IPS-18a (cell line): ENCODE measurements around the gene GDPD4.

Experiments
- H3K27ac ChIP-seq: one replicate; pipeline ENCODE4 v1.5.1; 2013; ENCODE audit warnings: low read length
- H3K27me3 ChIP-seq: one replicate; pipeline ENCODE4 v1.6.1; 2013; ENCODE audit warnings: mild to moderate bottlenecking, low read length; ENCODE audit not compliant: control insufficient read depth, insufficient read depth
- H3K36me3 ChIP-seq: one replicate; pipeline ENCODE4 v1.6.1; 2013; ENCODE audit warnings: low read depth, low read length; ENCODE audit not compliant: control insufficient read depth
- H3K4me1 ChIP-seq: one replicate; pipeline ENCODE4 v1.6.1; 2013; ENCODE audit warnings: low read depth, low read length; ENCODE audit not compliant: control insufficient read depth
- H3K4me3 ChIP-seq: one replicate; pipeline ENCODE4 v1.5.1; 2013; ENCODE audit warnings: low read length
- H3K9ac ChIP-seq: one replicate; pipeline ENCODE4 v1.6.1; 2013; ENCODE audit warnings: mild to moderate bottlenecking, low read length, moderate library complexity
- H3K9me3 ChIP-seq: one replicate; pipeline ENCODE4 v1.6.1; 2013; ENCODE audit warnings: low read depth, low read length; ENCODE audit not compliant: control insufficient read depth

The GDPD4 gene

DNA sequence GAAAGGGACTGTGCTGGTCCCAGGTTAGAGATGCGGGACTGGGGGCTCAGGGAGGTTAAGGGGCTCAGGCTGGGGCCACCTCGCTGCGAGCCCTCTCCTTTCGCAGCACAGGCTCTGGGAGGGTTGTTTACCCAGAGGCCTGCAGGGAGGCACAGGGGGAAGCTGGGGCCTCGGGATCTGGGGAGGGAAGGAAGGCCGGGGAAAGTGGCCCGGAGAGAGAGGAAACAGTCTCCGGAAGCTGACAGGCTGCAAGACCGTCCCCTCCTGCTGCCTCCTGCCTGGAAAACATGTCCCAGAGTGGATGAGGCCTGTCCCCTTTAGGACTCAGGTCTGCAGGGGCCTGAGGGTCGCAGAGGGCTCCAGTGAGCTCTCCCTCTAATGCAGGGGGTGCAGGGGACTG lies 128.0 kb downstream of the GDPD4 start:
- no peak overlapping the region for H3K9ac ChIP-seq
- H3K9me3 ChIP-seq, result no peaks in the 10 kb centered on the region
- no peak overlapping the region for H3K27ac ChIP-seq
- H3K36me3 ChIP-seq, result no peaks in the 10 kb centered on the region
- H3K4me1 ChIP-seq, result peaks cover 38% of the 10 kb centered on the region
- no peak overlapping the region for H3K4me3 ChIP-seq
- H3K27me3 ChIP-seq, result no peaks in the 10 kb centered on the region

DNA sequence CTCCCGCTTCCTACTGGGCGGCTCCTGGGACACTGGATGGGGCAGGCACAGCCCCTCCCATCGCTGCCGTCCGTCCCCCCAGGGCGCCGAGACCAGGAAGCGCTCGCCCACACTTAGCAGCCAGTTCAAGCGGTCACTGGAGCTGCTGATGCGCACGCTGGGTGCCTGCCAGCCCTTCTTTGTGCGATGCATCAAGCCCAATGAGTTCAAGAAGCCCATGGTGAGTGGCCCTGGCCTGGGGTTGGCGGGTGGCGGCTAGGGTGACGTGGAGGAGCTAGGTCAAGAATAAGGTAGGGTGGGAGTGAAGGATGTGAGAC lies 128.9 kb downstream of the GDPD4 start:
- no peak overlapping the region for H3K9ac ChIP-seq
- H3K36me3 ChIP-seq, result no peaks in the 10 kb centered on the region
- peaks cover 38% of the 10 kb centered on the region for H3K4me1 ChIP-seq
- no peaks in the 10 kb centered on the region for H3K27me3 ChIP-seq
- no peak overlapping the region for H3K27ac ChIP-seq
- H3K9me3 ChIP-seq, result no peaks in the 10 kb centered on the region
- no peak overlapping the region for H3K4me3 ChIP-seq

DNA sequence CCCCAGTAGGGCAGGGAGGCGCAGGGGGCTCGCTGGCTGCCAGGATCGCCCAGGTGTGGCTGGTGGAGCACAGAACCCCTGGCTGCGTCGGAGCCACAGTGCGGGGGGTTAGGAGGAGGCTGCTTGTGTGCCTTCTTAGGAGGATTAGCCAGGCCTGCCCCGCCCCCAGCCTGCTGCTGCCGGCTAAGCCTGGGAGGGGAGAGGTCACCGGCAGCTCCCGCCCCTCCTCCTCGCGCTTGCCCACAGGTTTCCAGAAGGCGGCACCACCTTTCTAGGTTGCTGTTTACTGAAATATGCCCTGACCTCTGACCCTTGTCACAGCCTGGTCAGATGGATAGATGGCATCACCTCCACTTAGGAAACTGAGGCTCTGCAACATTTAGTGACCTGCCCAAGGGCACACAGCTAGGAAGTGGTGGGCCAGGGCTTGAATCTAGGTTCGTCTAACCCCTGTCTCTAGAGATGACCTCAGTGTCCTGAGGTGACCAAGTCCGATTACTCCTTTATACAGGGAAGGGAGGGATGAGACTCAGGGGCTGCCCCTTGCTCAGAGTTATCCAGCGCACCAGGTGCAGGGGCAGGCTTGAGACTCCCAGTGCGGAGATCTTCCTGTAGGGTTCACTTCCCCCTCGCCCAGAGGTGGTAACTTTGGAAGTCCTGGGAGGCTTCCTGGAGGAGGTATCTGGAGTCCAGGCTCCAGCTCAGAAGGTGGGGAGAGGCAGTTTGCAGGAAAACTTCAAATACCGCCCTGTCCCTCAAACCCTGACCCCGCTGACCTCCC lies 129.4 kb downstream of the GDPD4 start:
- no peaks in the 10 kb centered on the region for H3K27me3 ChIP-seq
- H3K4me3 ChIP-seq, result no peak overlapping the region
- no peak overlapping the region for H3K9ac ChIP-seq
- H3K9me3 ChIP-seq, result no peaks in the 10 kb centered on the region
- H3K36me3 ChIP-seq, result no peaks in the 10 kb centered on the region
- peaks cover 38% of the 10 kb centered on the region for H3K4me1 ChIP-seq
- H3K27ac ChIP-seq, result no peak overlapping the region

GRCh38 chr11:77171254-77171653 lies 130.2 kb downstream of the GDPD4 start:
- H3K9ac ChIP-seq, result no peak overlapping the region
- no peaks in the 10 kb centered on the region for H3K9me3 ChIP-seq
- H3K4me3 ChIP-seq, result no peak overlapping the region
- H3K27ac ChIP-seq, result no peak overlapping the region
- H3K4me1 ChIP-seq, result peaks cover 33% of the 10 kb centered on the region
- H3K36me3 ChIP-seq, result no peaks in the 10 kb centered on the region
- no peaks in the 10 kb centered on the region for H3K27me3 ChIP-seq

- no peaks in the 10 kb centered on the region for H3K9me3 ChIP-seq
- H3K4me1 ChIP-seq, result peaks cover 23% of the 10 kb centered on the region
- no peaks in the 10 kb centered on the region for H3K27me3 ChIP-seq
- H3K36me3 ChIP-seq, result no peaks in the 10 kb centered on the region
- H3K27ac ChIP-seq, result no peak overlapping the region
- no peak overlapping the region for H3K4me3 ChIP-seq
- H3K9ac ChIP-seq, result no peak overlapping the region
Measured at GRCh38 chr11:77170107-77170506, 131.4 kb downstream of the GDPD4 start.

GRCh38 chr11:77167791-77168190 lies 133.7 kb downstream of the GDPD4 start:
- no peaks in the 10 kb centered on the region for H3K27me3 ChIP-seq
- H3K36me3 ChIP-seq, result no peaks in the 10 kb centered on the region
- H3K4me1 ChIP-seq, result peaks cover 23% of the 10 kb centered on the region
- no peak overlapping the region for H3K4me3 ChIP-seq
- no peaks in the 10 kb centered on the region for H3K9me3 ChIP-seq
- H3K27ac ChIP-seq, result no peak overlapping the region
- H3K9ac ChIP-seq, result no peak overlapping the region

DNA sequence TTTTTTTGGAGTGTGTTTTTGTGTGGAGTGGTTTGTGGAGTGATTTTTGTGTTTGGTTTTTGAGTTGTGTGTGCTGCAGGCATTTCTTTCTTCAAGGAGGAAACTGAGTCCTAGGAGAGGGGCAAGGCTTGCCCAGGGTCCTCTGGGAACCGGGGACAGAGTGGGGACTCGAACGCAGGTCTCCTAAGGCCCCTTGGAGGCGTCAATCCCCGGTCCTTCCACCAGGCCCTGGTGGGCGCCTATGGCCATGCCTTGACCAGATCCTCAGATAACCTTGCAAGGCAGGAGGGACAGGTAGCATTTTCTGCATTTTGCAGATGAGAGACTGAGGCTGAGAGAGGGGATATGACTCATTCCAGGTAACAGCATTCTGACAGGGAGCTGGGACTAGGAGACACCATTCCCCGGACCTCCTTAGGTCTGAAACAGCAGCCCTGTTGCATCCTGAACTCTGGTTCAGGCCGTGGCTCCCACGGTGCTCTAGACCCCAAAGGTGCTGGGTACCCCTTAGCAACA lies 134.3 kb downstream of the GDPD4 start:
- Histone ChIP-seq H3K27ac (no peak overlapping the region), H3K9ac (no peak overlapping the region), H3K9me3 (no peaks in the 10 kb centered on the region), H3K27me3 (no peaks in the 10 kb centered on the region), H3K4me3 (no peak overlapping the region), H3K36me3 (no peaks in the 10 kb centered on the region), H3K4me1 (peaks cover 21% of the 10 kb centered on the region)
